GM18519 (cell line): ENCODE measurements around the gene KLF6.

Experiments
- ATAC-seq: cut with Tn5 transposase; IDR thresholded peaks from one replicate; pipeline ENCODE4 v1.9.1; 2021; ENCODE audit warnings: mild to moderate bottlenecking, moderate library complexity; ENCODE audit not compliant: unreplicated experiment, low FRiP score

Gene KLF6

DNA sequence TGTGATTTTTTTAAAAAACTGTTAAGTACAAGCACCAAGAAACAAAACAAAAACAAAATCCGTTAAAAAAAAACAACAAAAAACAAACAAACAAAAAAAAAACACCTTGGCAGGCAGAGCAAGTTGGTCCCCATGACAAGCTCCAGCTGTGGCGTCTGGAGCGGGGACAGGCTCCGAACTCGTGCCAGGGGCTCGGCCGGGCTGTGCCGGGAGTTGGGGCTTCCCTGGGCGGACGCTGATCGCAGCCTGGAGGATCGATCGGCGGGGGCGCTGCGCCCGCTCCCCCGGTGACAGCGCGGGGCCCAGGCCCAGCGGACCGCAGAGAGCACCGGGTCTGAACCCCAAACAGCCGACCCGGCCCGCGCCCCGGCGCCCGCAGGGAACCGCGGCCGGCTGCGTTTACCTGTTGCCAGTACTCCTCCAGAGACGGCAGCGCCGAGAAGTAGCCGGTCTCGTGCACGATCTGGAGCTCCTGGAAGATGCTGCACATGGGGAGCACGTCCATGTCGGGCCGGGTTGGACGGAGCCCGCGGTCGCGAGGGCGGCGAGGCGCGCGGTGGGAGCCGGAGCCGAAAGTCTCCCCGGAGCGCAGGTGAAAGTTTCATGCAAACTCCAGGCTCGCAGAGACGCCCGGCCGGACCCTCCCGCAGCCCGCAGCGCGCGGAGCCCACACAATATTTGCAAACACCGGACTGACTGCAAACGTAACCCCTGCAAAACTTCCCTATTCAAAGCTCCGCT lies at the start of gene KLF6:
KLF6 (minus strand) TSS at position 700 of the 741 bp plus-strand sequence; CDS start at position 505, 195 bp downstream.
- ATAC-seq, result no peak

DNA sequence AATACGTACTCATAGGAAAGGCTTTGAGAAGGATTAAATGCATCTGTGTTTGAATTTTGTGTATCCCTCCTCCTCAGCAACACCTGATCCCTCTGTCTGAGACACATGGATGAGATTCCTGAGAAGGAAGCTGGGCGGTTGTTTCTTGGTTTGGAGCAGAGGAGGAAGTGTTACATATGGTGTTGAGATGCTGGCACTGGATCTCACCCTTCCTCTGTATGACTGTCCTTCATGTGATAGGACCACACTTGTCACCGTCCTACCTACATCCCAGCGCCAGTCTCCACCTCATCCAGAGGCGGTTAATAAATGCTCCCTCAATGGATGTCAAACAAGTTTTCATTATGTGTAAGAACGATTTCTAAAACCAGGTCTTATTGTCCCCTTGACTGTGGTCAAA lies 49.4 kb upstream of the KLF6 start:
- no peak for ATAC-seq

DNA sequence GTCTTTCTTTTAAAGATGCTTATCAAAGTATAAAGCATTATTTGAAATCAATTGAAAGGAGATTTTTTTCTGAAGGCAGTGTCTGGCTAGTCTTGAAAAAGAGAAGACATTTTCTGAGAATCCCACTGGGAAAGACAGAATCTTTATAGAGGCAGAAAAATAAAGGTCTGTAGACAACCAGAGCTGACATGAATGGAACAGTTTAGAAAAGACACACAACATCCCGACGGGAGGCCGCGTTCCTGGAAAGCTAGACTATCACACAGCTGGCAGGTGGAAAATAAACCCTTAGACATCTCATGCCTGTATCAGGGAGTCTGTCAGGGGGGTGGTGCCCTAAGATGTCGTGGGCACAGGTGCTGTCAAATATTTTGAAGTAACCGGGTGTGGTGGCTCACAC lies 48.0 kb upstream of the KLF6 start:
- ATAC-seq, result no peak

DNA sequence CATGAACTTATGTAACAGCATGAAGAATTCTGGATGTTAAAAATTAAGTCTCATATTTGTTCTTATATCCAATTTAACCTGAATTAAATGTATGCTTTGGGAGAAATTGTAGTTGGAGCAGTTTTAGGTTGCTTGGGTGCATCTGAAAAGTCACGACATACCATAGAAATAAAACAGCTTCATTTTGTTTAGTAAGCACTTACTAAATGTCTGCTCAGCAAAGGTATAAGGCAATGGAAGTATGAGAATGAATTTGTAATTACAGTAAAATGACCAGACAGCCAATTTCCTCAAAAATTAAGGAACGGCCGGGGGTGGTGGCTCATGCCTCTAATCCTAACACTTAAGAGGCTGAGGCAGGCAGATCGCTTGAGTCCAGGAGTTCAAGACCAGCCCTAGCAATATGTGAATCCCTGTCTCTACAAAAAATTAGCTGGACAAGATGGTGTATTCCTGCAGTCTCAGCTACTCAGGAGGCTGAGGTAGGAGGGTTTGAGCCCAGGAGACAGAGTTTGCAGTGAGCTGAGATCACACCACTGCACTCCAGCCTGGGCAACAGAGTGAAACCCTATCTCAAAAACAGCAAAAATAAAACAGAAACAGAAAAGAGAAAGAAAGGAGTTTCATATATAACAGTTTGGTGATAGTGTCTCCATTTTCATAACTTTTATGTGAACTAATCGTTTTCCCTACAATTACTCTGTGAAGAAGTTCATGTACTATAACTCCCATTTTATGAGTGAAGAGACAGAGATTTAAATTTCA lies 47.2 kb upstream of the KLF6 start:
- no peak for ATAC-seq

DNA sequence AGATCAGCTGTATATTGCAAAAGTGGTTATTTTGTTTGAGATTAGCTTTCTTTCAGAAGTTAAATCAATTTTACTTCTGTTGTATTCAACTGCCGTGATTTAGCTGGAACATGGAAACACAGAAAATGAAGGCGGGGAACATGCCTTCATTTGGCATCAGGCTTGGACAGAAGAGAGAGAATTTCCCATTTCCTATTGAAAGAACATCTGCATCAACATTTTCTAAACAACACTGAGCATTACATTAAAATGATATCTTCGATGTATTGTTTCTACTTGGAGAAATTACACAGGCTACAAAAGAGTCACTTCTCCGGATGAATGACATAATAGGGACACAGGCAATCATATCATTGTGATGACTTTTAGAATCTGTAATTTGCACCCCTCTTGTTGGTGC lies 46.6 kb upstream of the KLF6 start:
- ATAC-seq, result no peak

DNA sequence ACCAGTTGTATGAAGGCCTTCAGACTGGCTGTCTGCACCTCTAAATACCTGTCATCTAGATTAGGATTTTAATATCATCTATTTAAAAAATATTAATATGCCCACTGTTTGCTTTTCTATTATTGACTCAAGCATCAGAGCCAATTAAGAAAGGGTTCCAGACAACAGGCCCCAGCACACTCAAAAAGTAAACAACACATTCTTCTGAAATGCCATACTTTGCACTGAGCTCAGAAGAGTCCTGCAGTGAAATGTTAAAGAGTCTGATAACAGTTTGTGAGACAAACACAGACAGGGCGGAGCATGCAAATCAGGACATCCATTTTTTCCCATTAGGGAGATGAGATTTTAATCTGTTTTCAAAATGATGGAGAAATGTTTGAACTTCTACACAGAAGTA lies 45.9 kb upstream of the KLF6 start:
- no peak for ATAC-seq

DNA sequence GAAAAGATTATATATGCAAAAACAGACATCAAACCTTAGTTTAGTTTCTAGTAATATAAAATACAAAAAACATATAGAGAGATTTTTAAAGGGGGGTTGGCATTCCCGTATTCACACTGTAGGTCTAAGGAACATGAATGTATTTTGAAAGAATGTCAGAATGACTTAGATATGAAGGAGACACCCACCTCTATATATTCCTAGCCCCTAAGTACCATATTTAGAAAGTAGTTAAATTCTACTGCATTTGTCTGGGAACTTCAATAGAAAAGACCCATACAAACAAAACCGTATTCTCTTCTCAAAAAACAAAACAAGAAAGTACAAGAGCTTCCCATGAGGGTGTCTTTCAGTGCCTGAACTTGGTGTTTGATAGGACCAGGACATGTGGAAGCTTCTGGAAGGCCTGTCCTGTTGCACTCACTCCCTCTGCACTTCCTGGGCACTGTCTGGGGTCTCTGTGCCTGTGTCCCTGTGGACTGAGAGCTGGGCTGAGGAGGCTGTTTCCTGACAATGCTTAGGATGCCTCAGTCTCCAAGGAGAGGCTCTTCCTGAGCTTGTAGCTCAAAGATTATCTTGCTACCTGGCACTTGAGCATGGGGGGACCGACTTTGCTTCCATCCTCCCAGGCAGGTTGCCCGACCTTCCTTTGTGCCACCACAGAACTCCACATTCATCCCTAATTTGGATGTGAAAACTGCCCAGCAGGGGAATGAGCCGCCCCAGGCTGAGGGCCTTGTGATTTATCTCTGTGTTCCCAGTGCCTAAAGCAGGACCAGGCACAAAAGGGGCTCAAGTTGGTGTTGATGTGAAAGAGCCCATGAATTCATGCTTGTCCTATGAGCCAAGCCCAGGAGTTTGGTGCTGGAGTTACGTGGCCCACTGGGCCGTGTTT lies 44.4 kb upstream of the KLF6 start:
- ATAC-seq, result no peak

DNA sequence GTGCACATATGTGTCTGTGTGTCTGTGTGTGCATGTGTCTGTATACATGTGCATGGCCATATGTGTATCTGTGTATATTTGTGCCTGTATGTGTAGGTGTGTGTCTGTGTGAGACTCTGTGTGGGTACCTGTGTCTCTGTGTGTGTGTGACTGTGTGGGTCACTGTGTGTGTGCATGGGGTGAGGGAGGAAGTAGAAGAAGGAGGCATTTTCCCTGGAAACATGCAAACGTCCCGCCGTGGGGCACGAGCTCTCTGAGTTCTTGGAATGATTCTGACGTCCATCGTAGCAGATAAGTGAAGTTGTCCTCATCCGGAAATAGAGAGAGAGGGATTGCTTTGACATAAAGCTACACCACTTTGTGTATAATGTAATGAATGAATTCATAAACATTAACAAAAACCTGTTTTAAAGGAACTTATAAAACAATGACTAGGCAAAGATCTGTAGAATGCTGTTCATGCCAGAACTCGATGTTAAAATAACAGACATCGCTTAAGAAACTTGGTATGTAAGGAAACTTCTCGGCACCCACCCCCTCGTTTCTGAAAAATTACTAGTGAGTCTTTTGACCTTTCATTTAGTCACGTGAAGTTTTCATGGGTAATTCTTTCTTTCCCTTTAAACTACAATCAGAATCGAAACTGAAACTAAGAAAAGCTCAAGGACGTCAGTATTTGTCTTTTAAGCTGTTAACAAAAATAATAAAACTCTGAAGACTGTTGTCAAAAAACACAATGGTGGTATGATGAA lies 43.6 kb upstream of the KLF6 start:
- ATAC-seq, result no peak

DNA sequence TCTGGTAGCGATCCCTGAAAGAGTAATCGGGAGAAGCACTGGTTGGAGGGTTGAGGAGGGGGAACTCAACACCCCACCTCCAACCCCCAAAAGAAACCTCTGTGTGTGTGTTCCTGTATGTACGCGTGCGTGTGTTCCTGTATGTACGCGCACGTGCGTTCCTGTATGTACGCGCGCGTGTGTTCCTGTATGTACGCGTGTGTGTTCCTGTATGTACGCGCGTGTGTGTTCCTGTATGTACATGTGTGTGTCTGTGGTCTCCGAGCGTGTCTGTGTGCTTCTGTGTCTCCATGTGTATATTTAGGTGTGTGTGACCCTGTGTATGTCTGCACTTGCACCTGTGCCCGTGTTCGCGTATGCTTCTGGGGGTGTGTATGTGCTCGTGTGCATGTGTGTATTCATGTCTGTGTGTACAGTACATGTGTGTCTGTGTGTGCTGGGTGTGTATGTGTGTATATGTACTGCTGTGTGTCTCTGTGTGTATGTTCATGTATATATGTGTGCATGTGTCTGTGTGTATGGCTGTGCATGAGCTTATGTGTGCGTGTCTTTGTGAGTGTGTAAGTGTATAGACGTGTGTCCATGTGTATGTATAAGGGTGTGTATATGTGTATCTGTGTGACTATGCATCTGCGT lies 42.9 kb upstream of the KLF6 start:
- ATAC-seq, result no peak

DNA sequence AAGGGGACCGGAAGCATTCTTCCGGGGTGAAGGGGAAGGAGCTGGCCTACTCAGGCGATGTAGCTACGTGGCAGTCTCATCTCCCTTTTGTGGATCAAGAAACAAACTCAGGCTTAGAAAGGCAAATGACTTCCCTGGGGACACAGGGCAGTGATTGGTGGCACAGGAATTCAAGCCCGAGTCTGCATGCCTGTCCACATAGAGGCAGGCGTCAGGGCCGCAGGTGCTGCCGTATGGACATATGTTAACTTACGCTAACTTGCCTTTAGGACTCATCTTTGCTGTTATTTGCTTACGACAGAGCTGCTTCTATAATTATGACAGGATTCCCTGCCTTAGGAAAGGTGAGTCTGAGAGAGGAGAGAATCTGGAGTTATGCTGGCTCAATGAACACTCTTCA lies 42.3 kb upstream of the KLF6 start:
- no peak for ATAC-seq

DNA sequence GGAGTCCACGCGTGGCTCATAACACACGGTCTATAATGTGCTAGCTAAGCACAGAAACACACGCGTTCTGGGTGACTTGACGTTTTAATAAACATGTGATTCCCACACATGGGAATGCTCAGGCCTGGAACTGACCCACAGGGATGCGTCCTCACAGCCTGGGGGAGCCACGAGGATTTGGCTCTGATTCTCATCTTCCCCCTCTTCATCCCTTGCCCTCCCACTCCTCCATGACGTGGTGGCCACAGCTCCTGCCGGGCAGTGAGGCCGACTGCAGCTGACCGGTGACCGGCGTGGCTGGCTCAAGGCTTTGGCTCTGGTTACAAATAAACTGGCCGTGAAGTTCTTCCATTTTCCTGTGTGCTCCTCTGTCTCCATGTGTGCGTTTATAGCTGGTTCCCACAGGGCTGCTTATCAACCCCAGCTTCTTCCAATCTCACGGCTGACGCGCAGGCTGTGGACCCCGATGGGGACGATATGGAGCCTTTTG lies 40.9 kb upstream of the KLF6 start:
- ATAC-seq, result no peak

DNA sequence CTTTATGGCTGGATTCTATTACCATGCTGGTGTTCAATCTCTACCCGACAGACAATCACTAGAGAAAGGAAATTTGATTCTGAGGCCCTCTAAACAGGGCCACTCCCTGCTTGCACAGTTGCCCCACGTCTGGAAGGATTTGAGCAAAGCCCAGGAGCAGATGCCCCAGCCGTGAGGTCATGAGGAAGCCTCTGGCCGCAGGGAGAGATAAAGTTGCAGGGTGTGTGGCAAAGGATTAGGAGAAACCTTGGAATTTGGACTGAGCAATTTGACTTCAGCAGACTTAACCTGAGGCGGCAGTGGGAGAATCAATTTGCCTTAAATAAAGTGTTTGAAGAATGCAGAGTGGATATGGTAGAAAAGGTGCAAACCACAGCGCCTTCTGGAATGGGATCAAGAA lies 40.2 kb upstream of the KLF6 start:
- no peak for ATAC-seq

DNA sequence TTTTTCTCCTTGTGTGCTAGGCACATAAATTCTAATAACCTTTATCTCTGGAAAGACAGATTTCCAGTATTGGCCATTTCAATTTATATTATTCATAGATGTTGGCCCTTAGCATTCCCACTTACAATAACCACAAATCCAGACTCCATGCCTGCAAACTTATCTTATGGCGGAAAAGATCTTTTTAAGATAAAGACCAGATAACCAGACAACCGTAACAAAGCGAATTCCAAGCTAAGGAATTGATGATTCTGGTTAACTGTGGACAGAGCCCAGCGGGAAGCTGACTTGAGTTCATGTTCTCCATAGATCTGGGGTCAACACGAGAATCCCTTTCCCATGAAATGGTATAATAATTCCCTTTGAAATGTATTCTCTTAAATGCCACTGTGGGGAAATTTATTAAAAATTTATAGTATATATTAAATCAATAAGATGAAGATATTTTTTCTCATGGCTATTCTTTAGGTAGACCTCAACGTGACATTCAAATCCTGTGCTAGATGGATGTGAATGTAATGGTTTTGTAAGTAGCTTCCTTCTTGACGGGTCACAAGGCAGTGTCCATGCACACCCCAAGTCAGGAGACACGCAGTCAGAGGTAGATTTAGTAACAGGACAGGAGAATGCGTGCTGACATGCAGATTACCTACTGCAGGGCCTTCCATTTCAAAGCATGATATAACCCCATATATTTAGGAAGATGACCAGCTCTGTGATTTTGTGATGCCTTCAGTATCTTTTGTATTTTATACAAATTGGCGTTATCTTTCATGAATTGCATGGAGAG lies 37.7 kb upstream of the KLF6 start:
- no peak for ATAC-seq

DNA sequence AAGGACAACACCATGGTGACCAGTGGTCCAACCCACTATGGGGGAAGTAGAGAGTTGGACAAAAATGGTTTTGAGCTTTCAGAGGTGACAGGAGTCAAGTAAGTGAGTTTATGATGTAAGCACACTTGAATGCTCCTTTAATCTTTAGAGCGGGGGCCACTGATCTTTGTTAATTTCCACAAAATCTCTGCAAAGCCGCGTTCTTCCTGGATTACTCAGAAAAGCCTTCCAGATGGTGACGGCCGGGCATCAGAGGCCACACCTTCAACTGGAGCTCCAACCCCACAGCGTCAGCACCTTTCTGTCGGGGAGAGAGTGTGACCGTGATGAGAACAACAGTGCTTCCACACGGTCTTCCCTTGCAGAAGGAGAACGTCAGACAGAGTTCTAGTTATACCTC lies 35.2 kb upstream of the KLF6 start:
- no peak for ATAC-seq

DNA sequence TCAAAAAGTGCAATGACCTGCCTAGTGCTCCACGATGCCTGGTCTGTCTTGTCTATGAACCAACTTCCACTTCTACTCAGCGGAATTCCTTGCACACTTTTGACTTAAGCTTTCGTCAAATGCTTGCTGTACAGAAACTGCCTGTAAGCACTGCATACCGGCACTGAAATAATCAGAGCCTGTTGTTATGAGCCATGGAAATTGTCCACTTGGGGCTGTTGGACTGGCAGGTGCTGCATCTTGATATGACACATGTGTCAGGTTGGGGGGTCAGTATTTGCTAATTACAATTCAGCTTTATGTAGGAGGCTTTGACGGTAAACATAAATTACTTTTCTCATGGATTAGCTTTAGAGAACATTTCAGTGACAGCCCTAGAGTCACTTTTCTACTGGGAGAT lies 32.0 kb upstream of the KLF6 start:
- no peak for ATAC-seq

DNA sequence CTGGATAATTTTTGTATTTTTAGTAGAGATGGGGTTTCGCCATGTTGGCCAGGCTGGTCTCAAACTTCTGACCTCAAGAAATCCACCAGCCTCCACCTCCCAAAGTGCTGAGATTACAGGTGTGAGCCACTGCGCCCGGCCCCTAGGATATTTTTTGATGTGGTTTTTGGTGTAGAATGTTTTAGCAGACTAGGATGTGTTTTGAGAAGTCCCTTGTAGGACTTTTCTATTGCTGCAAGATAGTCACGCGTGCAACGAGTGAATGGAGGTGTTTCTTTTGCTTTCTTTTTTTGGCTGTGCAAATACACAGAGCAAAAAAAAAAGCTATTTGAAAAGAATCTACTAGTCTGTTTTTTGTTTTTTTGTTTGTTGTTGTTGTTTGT lies 29.8 kb upstream of the KLF6 start:
- ATAC-seq, result no peak

DNA sequence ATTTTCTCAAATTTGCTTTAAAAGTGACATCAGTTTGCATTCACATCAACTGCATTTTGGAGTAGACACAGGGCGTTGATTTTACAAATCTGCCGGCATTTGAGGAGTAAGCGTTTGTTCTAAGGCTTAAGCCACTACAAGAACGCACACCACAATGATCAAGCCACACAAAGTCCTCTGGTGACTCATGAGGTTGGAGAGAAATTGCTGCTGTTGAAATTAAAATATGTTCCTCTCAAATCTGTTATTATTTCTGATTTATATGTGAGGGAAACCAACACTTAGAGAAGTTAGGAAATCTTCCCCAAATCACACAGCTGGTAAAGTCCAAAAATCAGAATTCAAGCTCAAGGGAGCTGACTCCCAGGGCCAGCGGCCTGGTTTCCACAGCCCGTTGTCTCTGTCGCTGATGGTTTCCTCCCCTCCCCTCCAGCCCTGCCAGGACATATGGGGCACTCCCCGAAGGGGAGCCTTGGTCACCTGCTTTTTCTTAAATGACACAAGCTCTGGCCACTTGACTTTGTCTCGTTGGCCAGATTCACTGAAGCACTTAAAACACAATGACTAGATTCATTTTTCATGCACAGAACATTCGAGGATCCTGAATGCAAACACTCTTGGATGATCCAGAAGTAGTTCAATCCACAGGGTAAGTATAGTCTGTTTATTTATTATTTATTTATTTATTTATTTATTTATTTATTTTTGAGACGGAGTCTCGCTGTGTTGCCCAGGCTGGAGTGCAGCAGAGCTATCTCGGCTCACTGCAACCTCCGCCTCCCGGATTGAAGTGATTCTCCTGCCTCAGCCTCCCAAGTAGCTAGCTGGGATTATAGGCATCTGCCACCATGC lies 29.2 kb upstream of the KLF6 start:
- no peak for ATAC-seq

DNA sequence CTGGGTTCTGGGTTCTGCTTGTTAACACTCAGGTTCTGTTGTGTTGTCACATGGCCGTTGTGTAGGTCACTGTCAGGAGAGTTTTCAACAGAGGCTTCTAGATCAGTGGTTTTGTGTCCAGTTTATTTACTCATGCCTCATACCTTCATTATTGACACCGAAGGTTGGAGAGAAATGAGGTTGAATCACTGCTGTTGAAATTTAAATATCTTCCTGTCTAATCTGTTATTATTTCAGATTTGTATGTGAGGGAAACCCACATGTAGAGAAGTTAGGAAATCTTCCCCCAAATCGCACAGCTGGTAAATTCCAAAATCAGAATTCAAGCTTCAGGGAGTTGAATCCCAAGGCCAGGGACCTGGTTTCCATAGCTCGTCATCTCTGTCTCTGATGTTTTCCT lies 28.3 kb upstream of the KLF6 start:
- no peak for ATAC-seq
